ENCODE measurements around the gene TTC22. TPM values are rescaled to one million over a fixed set of nuclear protein-coding genes. Genes with fewer than 3 reads are reported as not detected.

Gene TTC22
- polyA plus RNA-seq, 3 donors from 2014 or later = 5.2 to 13.7 (median 5.6) TPM

GRCh38 chr1:54839824-54840223, 38.7 kb upstream of the TTC22 start:
- no peaks in the 10 kb centered on the region for H3K4me1 Mint-ChIP-seq

GRCh38 chr1:54838565-54839180, 37.5 kb upstream of the TTC22 start:
- no peaks in the 10 kb centered on the region for H3K4me1 Mint-ChIP-seq
- no peak overlapping the region for H3K4me3 Mint-ChIP-seq
- H3K9me3 Mint-ChIP-seq = no peaks in the 10 kb centered on the region
- H3K27me3 Mint-ChIP-seq (ENCODE audit: low read depth in 3 of 3) = peaks cover 0 to 3% (median 0%) of the 10 kb centered on the region in 3 donors
- peak overlapping the region in 2 of 6 donors; percentile 4 to 68 for H3K27ac Mint-ChIP-seq
- DNase-seq = no peak
- peaks cover 29 to 70% (median 33%) of the 10 kb centered on the region in 3 donors for H3K36me3 Mint-ChIP-seq

More at GRCh38 chr1:54839824-54840223, 38.7 kb upstream of the TTC22 start:
- H3K4me3 Mint-ChIP-seq = no peak overlapping the region
- H3K27ac Mint-ChIP-seq = no peak overlapping the region
- H3K9me3 Mint-ChIP-seq = no peaks in the 10 kb centered on the region
- H3K36me3 Mint-ChIP-seq = peaks cover 30 to 67% (median 33%) of the 10 kb centered on the region in 3 donors
- peaks cover 0 to 3% (median 0%) of the 10 kb centered on the region in 3 donors for H3K27me3 Mint-ChIP-seq (ENCODE audit: low read depth in 3 of 3)
- DNase-seq = no peak

DNA sequence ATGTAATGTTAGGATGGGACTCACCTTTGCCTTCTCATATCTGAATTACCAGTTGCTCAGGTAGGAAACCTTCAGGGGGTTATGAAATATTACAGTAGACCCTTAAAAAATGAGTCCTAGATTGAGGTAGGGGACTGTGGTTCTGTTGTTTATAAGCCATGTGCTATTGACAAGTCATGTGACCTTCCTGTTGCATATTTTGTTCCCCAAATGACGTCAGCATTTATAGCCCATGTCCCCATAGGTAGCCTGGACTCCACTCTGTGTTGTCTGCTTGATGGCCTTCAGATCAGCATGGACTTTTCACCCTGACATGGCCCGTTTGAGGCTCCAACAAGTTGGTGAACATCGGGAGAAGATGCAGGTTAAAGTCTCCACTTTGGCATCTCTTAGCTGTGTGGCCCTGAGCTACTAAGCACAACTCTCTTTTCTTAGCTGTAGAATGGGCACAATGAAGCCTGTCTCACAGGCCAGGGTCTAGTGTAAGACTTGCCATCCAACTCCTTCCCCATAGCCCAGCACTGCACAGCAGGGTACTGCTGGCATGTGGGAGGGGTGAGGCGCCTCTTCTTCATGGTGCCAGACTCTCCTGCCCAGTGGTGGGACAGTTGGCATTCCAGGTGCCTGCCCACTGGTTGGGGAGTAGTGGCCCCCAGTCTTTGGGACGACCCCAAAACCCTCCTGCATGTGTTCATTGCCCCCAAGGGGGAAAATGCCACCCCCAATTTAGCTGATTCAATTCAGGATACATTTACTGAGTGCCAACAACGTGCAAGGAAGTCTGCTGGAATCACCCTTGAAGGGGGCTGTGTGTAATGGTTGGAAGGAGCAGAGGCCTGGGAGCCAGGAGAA, 36.1 kb upstream of the TTC22 start:
- Mint-ChIP-seq H3K4me3 (no peak overlapping the region), H3K36me3 (peaks cover 16 to 57% (median 27%) of the 10 kb centered on the region in 3 donors), H3K9me3 (no peaks in the 10 kb centered on the region), H3K27me3 (ENCODE audit: low read depth in 3 of 3) (no peaks in the 10 kb centered on the region), H3K27ac (no peak overlapping the region), H3K4me1 (no peaks in the 10 kb centered on the region)
- DNase-seq = no peak

GRCh38 chr1:54836594-54836993, 35.5 kb upstream of the TTC22 start:
- Mint-ChIP-seq H3K36me3 (peaks cover 13 to 54% (median 23%) of the 10 kb centered on the region in 3 donors), H3K27me3 (ENCODE audit: low read depth in 3 of 3) (no peaks in the 10 kb centered on the region), H3K27ac (no peak overlapping the region), H3K9me3 (no peaks in the 10 kb centered on the region), H3K4me3 (no peak overlapping the region), H3K4me1 (no peaks in the 10 kb centered on the region)
- no peak for DNase-seq

GRCh38 chr1:54835970-54836369, 34.8 kb upstream of the TTC22 start:
- no peaks in the 10 kb centered on the region for H3K27me3 Mint-ChIP-seq (ENCODE audit: low read depth in 3 of 3)
- H3K27ac Mint-ChIP-seq = peak overlapping the region in 1 of 6 donors; percentile 46
- no peak for DNase-seq
- H3K36me3 Mint-ChIP-seq = peaks cover 19 to 54% (median 27%) of the 10 kb centered on the region in 3 donors
- no peaks in the 10 kb centered on the region for H3K4me1 Mint-ChIP-seq
- H3K4me3 Mint-ChIP-seq = no peak overlapping the region
- no peaks in the 10 kb centered on the region for H3K9me3 Mint-ChIP-seq

- H3K9me3 Mint-ChIP-seq = peaks cover 0 to 3% (median 0%) of the 10 kb centered on the region in 6 donors
- H3K27ac Mint-ChIP-seq = peak overlapping the region in 1 of 6 donors; percentile 46
- DNase-seq = no peak
- peaks cover 26 to 56% (median 29%) of the 10 kb centered on the region in 3 donors for H3K36me3 Mint-ChIP-seq
- no peaks in the 10 kb centered on the region for H3K27me3 Mint-ChIP-seq (ENCODE audit: low read depth in 3 of 3)
- no peak overlapping the region for H3K4me3 Mint-ChIP-seq
- H3K4me1 Mint-ChIP-seq = no peaks in the 10 kb centered on the region
Measured at GRCh38 chr1:54835131-54835898, 34.2 kb upstream of the TTC22 start.

DNA sequence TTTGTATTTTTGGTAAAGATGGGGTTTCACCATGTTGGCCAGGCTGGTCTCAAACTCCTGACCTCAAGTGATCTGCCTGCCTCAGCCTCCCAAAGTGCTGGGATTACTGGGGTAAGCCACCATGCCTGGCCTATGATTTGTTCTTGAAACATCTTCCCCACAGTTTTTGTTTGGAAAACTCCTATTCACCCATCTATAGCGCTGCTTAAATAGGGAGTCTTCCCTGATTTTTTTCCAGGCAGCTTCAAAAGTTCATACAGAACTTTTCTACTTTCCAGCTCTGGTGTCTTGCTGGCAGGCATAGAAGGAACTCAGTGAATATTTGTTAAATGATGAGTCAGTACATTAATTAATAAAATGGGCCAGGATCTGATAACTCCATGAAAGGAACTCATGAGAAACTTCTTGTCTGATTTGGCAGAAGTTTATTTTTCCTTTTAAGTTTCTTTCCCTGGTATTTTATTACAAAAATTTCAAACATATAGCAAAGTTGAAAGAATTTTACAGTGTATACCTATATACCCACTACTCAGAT, 33.0 kb upstream of the TTC22 start:
- DNase-seq = no peak
- H3K27me3 Mint-ChIP-seq (ENCODE audit: low read depth in 3 of 3) = no peaks in the 10 kb centered on the region
- H3K4me3 Mint-ChIP-seq = no peak overlapping the region
- no peaks in the 10 kb centered on the region for H3K4me1 Mint-ChIP-seq
- H3K36me3 Mint-ChIP-seq = peaks cover 27 to 59% (median 35%) of the 10 kb centered on the region in 3 donors
- H3K9me3 Mint-ChIP-seq = peaks cover 0 to 4% (median 0%) of the 10 kb centered on the region in 6 donors
- no peak overlapping the region for H3K27ac Mint-ChIP-seq

GRCh38 chr1:54833121-54833520, 32.0 kb upstream of the TTC22 start:
- no peaks in the 10 kb centered on the region for H3K4me1 Mint-ChIP-seq
- H3K27me3 Mint-ChIP-seq (ENCODE audit: low read depth in 3 of 3) = no peaks in the 10 kb centered on the region
- peaks cover 0 to 4% (median 0%) of the 10 kb centered on the region in 6 donors for H3K9me3 Mint-ChIP-seq
- H3K4me3 Mint-ChIP-seq = no peak overlapping the region
- no peak overlapping the region for H3K27ac Mint-ChIP-seq
- H3K36me3 Mint-ChIP-seq = peaks cover 33 to 61% (median 37%) of the 10 kb centered on the region in 3 donors
- no peak for DNase-seq

- Mint-ChIP-seq H3K27me3 (ENCODE audit: low read depth in 3 of 3) (peaks cover 0 to 4% (median 0%) of the 10 kb centered on the region in 3 donors), H3K9me3 (peaks cover 16 to 33% (median 26%) of the 10 kb centered on the region in 6 donors), H3K27ac (no peak overlapping the region), H3K36me3 (peaks cover 69 to 88% (median 87%) of the 10 kb centered on the region in 3 donors), H3K4me3 (no peak overlapping the region), H3K4me1 (peaks cover 7 to 8% of the 10 kb centered on the region in 2 donors)
- DNase-seq = no peak
Measured at GRCh38 chr1:54826226-54826816, 25.2 kb upstream of the TTC22 start.

GRCh38 chr1:54825696-54826095, 24.6 kb upstream of the TTC22 start:
- peaks cover 16 to 33% (median 26%) of the 10 kb centered on the region in 6 donors for H3K9me3 Mint-ChIP-seq
- H3K27me3 Mint-ChIP-seq (ENCODE audit: low read depth in 3 of 3) = peaks cover 0 to 4% (median 0%) of the 10 kb centered on the region in 3 donors
- peaks cover 7 to 11% of the 10 kb centered on the region in 2 donors for H3K4me1 Mint-ChIP-seq
- peaks cover 63 to 85% (median 85%) of the 10 kb centered on the region in 3 donors for H3K36me3 Mint-ChIP-seq
- H3K27ac Mint-ChIP-seq = peak overlapping the region in 1 of 6 donors; percentile 61
- no peak overlapping the region for H3K4me3 Mint-ChIP-seq
- no peak for DNase-seq

DNA sequence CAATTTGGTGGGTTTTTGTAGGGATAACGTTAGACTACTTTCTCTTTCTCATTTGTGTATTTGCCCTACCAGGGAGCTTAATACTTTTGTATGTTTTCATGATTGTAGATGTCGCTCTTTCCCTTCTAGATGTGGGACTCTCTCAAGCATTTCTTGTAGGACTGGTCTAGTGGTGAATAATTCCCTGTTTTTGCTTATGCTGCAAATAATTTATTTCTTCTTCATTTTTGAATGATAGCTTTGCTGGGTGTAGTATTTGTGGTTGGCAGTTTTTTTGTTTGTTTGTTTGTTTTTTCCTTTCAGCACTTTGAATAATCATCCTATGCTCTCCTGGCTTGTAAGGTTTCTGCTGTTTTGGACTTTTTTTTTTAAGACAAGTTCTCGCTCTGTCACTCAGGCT, 22.5 kb upstream of the TTC22 start:
- Mint-ChIP-seq H3K27me3 (ENCODE audit: low read depth in 3 of 3) (peaks cover 0 to 6% (median 0%) of the 10 kb centered on the region in 3 donors), H3K36me3 (peaks cover 53 to 77% (median 75%) of the 10 kb centered on the region in 3 donors), H3K27ac (peak overlapping the region in 1 of 6 donors; percentile 60), H3K4me1 (peaks cover 7 to 18% of the 10 kb centered on the region in 2 donors), H3K4me3 (no peak overlapping the region), H3K9me3 (peaks cover 16 to 33% (median 24%) of the 10 kb centered on the region in 6 donors)
- DNase-seq = no peak

DNA sequence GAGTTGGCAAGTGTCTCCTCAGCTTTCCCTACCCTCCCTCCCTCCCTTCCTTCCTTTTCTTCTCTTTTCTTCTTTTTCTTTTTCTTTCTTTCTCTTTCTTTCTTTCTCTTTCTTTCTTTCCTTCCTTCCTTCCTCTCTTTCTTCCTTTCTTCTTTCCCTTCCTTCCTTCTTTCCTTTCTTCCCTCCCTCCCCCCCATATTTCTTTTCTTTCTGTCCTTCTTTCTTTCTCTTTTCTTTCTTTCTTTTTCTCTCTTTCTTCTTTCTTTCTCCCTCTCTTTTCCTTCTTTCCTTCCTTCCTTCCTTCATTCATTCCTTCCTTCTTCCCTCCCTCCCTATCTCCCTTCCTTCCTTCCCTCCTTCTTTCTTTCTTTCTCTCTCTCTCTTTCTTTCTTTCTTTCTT, 18.6 kb upstream of the TTC22 start:
- peaks cover 13 to 23% (median 15%) of the 10 kb centered on the region in 6 donors for H3K9me3 Mint-ChIP-seq
- peak overlapping the region in 2 of 6 donors; percentile 54 to 58 for H3K27ac Mint-ChIP-seq
- peaks cover 0 to 2% (median 0%) of the 10 kb centered on the region in 3 donors for H3K27me3 Mint-ChIP-seq (ENCODE audit: low read depth in 3 of 3)
- no peak overlapping the region for H3K4me3 Mint-ChIP-seq
- no peak for DNase-seq
- peaks cover 25 to 71% (median 44%) of the 10 kb centered on the region in 3 donors for H3K36me3 Mint-ChIP-seq
- H3K4me1 Mint-ChIP-seq = peaks cover 7 to 34% of the 10 kb centered on the region in 2 donors

DNA sequence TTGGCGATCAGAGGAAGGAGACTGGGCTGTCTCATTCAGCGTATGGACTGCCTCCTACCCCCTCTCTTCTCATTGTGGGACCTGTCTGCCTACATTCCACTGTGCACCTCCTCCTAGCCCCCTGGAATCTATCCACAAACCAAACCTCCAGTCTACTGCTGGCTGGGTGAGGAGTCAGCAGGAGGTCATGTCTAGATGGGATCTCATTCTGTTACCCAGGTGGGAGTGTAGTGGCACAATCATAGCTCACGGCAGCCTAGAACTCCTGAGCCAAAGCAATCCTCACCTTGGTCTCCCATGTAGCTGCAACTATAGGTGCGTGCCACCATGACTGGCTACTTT, 18.0 kb upstream of the TTC22 start:
- H3K36me3 Mint-ChIP-seq = peaks cover 20 to 65% (median 38%) of the 10 kb centered on the region in 3 donors
- H3K4me1 Mint-ChIP-seq = peaks cover 7 to 31% of the 10 kb centered on the region in 2 donors
- no peak overlapping the region for H3K4me3 Mint-ChIP-seq
- peaks cover 0 to 2% (median 0%) of the 10 kb centered on the region in 3 donors for H3K27me3 Mint-ChIP-seq (ENCODE audit: low read depth in 3 of 3)
- H3K9me3 Mint-ChIP-seq = peaks cover 7 to 17% (median 9%) of the 10 kb centered on the region in 6 donors
- DNase-seq = no peak
- peak overlapping the region in 3 of 6 donors; percentile 23 to 76 (median 25) for H3K27ac Mint-ChIP-seq

All from immature natural killer cell (primary cell).